ENCODE measurements around the gene PSMD9. TPM values are rescaled to one million over a fixed set of nuclear protein-coding genes. Genes with fewer than 3 reads are reported as not detected.

PSMD9 gene
- total RNA-seq, 6 experiments from 2014 or later: 20.0 to 56.4 (median 28.4) TPM

- Histone ChIP-seq H3K27me3 (no peaks in the 10 kb centered on the region), H3K4me3 (no peak overlapping the region), H3K36me3 (no peaks in the 10 kb centered on the region), H3K9me3 (no peaks in the 10 kb centered on the region), H3K27ac (no peak overlapping the region), H3K4me1 (no peaks in the 10 kb centered on the region)
- ATAC-seq (no peak), DNase-seq (no peak)
- intact Hi-C loops (cut with DNase I): no loop called here
- no peak for TF ChIP-seq POLR2A (IDR thresholded peaks at IDR 0.05)
- TF ChIP-seq, protein P1, sequence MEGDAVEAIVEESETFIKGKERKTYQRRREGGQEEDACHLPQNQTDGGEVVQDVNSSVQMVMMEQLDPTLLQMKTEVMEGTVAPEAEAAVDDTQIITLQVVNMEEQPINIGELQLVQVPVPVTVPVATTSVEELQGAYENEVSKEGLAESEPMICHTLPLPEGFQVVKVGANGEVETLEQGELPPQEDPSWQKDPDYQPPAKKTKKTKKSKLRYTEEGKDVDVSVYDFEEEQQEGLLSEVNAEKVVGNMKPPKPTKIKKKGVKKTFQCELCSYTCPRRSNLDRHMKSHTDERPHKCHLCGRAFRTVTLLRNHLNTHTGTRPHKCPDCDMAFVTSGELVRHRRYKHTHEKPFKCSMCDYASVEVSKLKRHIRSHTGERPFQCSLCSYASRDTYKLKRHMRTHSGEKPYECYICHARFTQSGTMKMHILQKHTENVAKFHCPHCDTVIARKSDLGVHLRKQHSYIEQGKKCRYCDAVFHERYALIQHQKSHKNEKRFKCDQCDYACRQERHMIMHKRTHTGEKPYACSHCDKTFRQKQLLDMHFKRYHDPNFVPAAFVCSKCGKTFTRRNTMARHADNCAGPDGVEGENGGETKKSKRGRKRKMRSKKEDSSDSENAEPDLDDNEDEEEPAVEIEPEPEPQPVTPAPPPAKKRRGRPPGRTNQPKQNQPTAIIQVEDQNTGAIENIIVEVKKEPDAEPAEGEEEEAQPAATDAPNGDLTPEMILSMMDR (IDR thresholded peaks at IDR 0.05): no peak
Measured at GRCh38 chr12:121943926-121944325, 55.3 kb downstream of the PSMD9 start.

DNA sequence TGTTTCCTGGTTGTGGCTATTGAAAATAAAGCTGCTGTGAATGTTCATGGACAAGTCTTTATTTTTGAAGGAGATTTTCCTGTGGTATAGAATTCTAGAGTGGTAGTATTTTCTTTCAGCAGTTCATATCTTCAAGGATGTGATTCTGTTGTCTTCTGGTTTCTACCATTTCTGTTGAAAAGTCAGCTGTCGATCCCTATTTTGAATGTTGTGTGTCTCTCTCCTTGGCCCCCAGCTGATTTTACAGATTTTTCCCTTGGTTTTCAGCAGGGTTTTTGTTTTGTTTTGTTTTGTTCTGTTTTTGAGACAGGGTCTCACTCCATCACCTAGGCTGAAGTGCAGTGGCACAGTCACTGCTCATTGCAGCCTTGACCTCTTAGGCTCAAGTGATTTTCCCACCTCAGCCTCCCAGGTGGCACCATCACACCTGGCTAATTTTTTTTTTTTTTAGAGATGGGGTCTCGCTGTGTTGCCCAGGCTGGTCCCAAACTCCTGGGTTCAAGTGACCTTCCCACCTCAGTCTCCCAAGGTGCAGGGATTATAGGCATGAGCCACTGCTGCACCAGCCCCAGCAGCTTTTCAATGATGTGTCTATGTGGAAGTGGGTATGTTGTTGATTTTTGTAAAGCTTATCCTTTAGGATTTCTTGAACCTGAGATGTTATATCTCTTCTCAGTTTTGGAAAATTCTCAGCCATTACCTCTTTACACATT is 57.9 kb downstream of the PSMD9 start:
- 100% methylated on average over 1 of the region's 2 CpGs for WGBS (ENCODE audit: insufficient coverage, low coverage, low lambda C conversion rate, missing lambda C conversion rate)

GRCh38 chr12:121947981-121948380 is 59.4 kb downstream of the PSMD9 start:
- ATAC-seq (peak in 1 of 4 donors; percentile 25), DNase-seq (no peak)
- TF ChIP-seq, protein P1 (IDR thresholded peaks at IDR 0.05): no peak
- no peak for TF ChIP-seq POLR2A (IDR thresholded peaks at IDR 0.05)
- 70% methylated on average over 2 of the region's 2 CpGs for WGBS (ENCODE audit: insufficient coverage, low coverage, low lambda C conversion rate, missing lambda C conversion rate)
- intact Hi-C loops (cut with DNase I): no loop called here
- H3K4me1 ChIP-seq: no peaks in the 10 kb centered on the region
- H3K36me3 ChIP-seq: no peaks in the 10 kb centered on the region
- H3K9me3 ChIP-seq: no peaks in the 10 kb centered on the region
- H3K4me3 ChIP-seq: no peak overlapping the region
- H3K27ac ChIP-seq: no peak overlapping the region
- no peaks in the 10 kb centered on the region for H3K27me3 ChIP-seq

More for the DNA sequence above, 57.9 kb downstream of the PSMD9 start:
- DNase-seq: no peak
- Histone ChIP-seq H3K4me3 (no peak overlapping the region), H3K27me3 (no peaks in the 10 kb centered on the region), H3K4me1 (no peaks in the 10 kb centered on the region), H3K36me3 (no peaks in the 10 kb centered on the region), H3K9me3 (no peaks in the 10 kb centered on the region), H3K27ac (no peak overlapping the region)
- intact Hi-C loops (cut with DNase I): no loop called here
- TF ChIP-seq, protein P1 (IDR thresholded peaks at IDR 0.05): no peak
- no peak for TF ChIP-seq POLR2A (IDR thresholded peaks at IDR 0.05)
- no peak for ATAC-seq

- TF ChIP-seq POLR2A (IDR thresholded peaks at IDR 0.05): no peak
- TF ChIP-seq, protein P1 (IDR thresholded peaks at IDR 0.05): no peak
- 59% methylated on average over 4 of the region's 4 CpGs for WGBS (ENCODE audit: insufficient coverage, low coverage, low lambda C conversion rate, missing lambda C conversion rate)
- ATAC-seq: no peak
- Histone ChIP-seq H3K9me3 (no peaks in the 10 kb centered on the region), H3K27me3 (no peaks in the 10 kb centered on the region), H3K4me1 (no peaks in the 10 kb centered on the region), H3K27ac (no peak overlapping the region), H3K36me3 (no peaks in the 10 kb centered on the region), H3K4me3 (no peak overlapping the region)
- DNase-seq: no peak
- intact Hi-C loops (cut with DNase I): no loop called here
Measured at GRCh38 chr12:121949648-121950397, 61.2 kb downstream of the PSMD9 start.
